Upper lobe of right lung (tissue), 1 donor: ENCODE measurements around the gene HEATR5B. TPM values are rescaled to one million over a fixed set of nuclear protein-coding genes. Genes with fewer than 3 reads are reported as not detected.

Experiments
- ATAC-seq: fragments of 200-7000 bp; cut with Tn5 transposase; one replicate; pipeline ENCODE4 v1.9.1; 2020; ENCODE audit warnings: mild to moderate bottlenecking, moderate library complexity
- DNase-seq: peaks from one replicate; pipeline ENCODE4 v3.0.0-alpha.2; 2020
- H3K27ac ChIP-seq: fragments of 200-600 bp; one replicate; pipeline ENCODE4 v1.8.0; 2022
- H3K27me3 ChIP-seq: fragments of 200-600 bp; one replicate; pipeline ENCODE4 v1.8.0; 2022; ENCODE audit warnings: mild to moderate bottlenecking
- H3K36me3 ChIP-seq: fragments of 200-600 bp; one replicate; pipeline ENCODE4 v1.8.0; 2022
- H3K4me1 ChIP-seq: fragments of 200-600 bp; one replicate; pipeline ENCODE4 v1.8.0; 2022
- H3K4me3 ChIP-seq: fragments of 200-600 bp; one replicate; pipeline ENCODE4 v1.8.0; 2022; ENCODE audit warnings: mild to moderate bottlenecking
- H3K9me3 ChIP-seq: fragments of 200-600 bp; one replicate; pipeline ENCODE4 v1.8.0; 2022
- CTCF ChIP-seq: fragments of 200-600 bp; IDR thresholded peaks from one replicate; pipeline ENCODE4 v1.8.0; 2022; ENCODE audit warnings: antibody characterized with exemption
- intact Hi-C: fragments of 100-400 bp; cut with DNase I; formaldehyde crosslinking; loops from one replicate; pipeline ENCODE4 v1.11.0; 2022
- total RNA-seq: library from RNA; stranded (reverse); fragmentation: NEBNext Ultra II Directional; extraction: Animal tissue kit (Norgen Biotek cat#: 25700); gene quantifications from one replicate; pipeline ENCODE4 v1.2.1, GENCODE V29; 2021
- donor health status: DM: no; HTN: yes; CAD: no; lungs with severe emphysema.

Gene HEATR5B
- total RNA-seq, 1 donor from 2014 or later: 23.1 TPM

GRCh38 chr2:37020887-37021796 lies 63.0 kb downstream of the HEATR5B start:
- ATAC-seq (no peak), DNase-seq (no peak)
- peaks cover 7% of the 10 kb centered on the region for H3K4me1 ChIP-seq
- TF ChIP-seq CTCF: no peak
- intact Hi-C loops: no loop called here
- no peaks in the 10 kb centered on the region for H3K27me3 ChIP-seq
- H3K4me3 ChIP-seq: no peak overlapping the region
- H3K27ac ChIP-seq: peak overlapping the region; percentile 32
- H3K36me3 ChIP-seq: peaks cover 86% of the 10 kb centered on the region
- no peaks in the 10 kb centered on the region for H3K9me3 ChIP-seq

DNA sequence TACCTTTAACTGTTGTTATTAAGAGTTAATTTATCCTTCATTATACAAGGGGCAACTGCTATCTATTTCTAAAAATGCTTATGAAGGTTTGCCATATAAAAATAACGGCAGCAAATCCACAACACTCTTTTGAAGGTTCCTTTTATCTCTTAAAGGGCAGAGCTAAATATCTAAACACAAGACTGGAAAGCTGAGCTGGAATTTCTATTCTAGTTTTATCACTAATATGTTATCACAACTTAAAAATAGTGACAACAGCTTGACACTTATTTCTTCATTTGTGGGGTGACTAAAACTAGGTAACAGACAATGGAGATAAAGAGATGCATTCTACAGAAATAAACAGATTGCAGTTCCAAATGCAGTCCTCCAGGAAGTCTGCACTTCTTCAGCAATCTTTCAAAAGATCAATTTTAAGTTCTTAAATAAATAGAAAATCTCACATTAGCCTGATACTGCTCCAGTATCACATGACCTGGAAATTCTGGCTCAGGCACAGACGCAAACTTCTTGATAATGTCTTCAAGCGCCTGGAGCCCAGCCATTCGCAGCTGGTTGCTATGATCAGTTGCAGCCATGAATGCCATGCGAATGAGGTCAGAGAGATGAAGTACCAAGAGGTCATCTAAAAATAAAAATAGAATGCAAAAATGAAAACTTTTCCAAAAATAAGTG lies 63.8 kb downstream of the HEATR5B start:
- peak; percentile 78 for DNase-seq

DNA sequence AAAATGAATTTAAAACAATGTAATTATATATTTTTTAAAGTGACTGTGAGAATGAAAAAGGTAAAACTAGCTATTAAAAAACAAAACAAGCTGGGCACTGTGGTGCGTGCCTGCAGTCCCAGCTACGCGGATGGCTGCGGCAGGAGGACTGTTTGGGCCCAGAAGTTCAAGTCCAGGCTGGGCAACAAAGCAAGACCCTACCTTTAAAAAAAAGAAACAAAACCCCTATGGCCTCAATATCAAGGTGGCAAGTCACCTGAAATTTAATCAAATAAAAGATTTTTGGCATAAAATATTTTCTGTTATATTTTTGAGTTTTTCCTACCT lies 70.9 kb downstream of the HEATR5B start:
- intact Hi-C loops: no loop called here
- no peaks in the 10 kb centered on the region for H3K27me3 ChIP-seq
- no peaks in the 10 kb centered on the region for H3K9me3 ChIP-seq
- no peak overlapping the region for H3K4me3 ChIP-seq
- H3K36me3 ChIP-seq: peaks cover 85% of the 10 kb centered on the region
- TF ChIP-seq CTCF: no peak
- H3K27ac ChIP-seq: no peak overlapping the region
- H3K4me1 ChIP-seq: no peaks in the 10 kb centered on the region
- no peak for DNase-seq
- ATAC-seq: no peak

More for the DNA sequence above, 63.8 kb downstream of the HEATR5B start:
- Histone ChIP-seq H3K27ac (peak overlapping the region; percentile 20), H3K4me3 (no peak overlapping the region), H3K27me3 (no peaks in the 10 kb centered on the region), H3K4me1 (peaks cover 7% of the 10 kb centered on the region), H3K9me3 (no peaks in the 10 kb centered on the region), H3K36me3 (peaks cover 82% of the 10 kb centered on the region)
- TF ChIP-seq CTCF: no peak
- peak; percentile 81 for ATAC-seq
- intact Hi-C loops: no loop called here

DNA sequence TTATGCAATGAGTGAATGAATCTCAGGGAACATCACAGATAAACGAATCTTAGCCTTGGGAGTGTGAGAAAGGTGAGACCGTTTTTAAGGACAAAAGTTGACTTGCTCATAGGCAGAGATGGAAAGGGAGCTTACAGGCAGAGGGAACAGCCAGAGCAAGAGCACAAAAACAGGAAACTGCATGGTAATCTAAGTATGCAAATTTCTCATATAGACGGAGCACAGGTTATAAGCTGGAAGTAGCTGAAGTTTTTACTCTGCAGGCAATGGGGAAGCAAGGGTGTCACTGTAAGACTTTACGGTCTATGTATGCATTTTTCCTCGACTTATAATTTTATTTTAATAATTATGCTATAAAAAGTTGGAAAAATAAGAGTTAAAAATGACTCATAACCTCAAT lies 73.0 kb downstream of the HEATR5B start:
- Histone ChIP-seq H3K27ac (no peak overlapping the region), H3K4me3 (no peak overlapping the region), H3K27me3 (no peaks in the 10 kb centered on the region), H3K4me1 (no peaks in the 10 kb centered on the region), H3K36me3 (peaks cover 85% of the 10 kb centered on the region), H3K9me3 (no peaks in the 10 kb centered on the region)
- DNase-seq (no peak), ATAC-seq (no peak)
- no peak for TF ChIP-seq CTCF
- intact Hi-C loops: no loop called here

GRCh38 chr2:37005118-37005868 lies 78.9 kb downstream of the HEATR5B start:
- intact Hi-C loops: no loop called here
- DNase-seq: no peak

More at GRCh38 chr2:37005118-37005868, 78.9 kb downstream of the HEATR5B start:
- H3K9me3 ChIP-seq: no peaks in the 10 kb centered on the region
- no peak overlapping the region for H3K27ac ChIP-seq
- ATAC-seq: no peak
- H3K27me3 ChIP-seq: no peaks in the 10 kb centered on the region
- H3K4me3 ChIP-seq: no peak overlapping the region
- peaks cover 92% of the 10 kb centered on the region for H3K36me3 ChIP-seq
- TF ChIP-seq CTCF: peak; percentile 26
- no peaks in the 10 kb centered on the region for H3K4me1 ChIP-seq
